GDM1 (cell line): Measurements from ENCODE around the gene P2RY6.
A peak's percentile ranks its signal among the peaks of the same experiment; 100 is the strongest.

ENCODE experiments used
- DNase-seq: peaks from one replicate; lab custom pipeline; 2025; lab: John Stamatoyannopoulos, UW

Gene P2RY6

DNA sequence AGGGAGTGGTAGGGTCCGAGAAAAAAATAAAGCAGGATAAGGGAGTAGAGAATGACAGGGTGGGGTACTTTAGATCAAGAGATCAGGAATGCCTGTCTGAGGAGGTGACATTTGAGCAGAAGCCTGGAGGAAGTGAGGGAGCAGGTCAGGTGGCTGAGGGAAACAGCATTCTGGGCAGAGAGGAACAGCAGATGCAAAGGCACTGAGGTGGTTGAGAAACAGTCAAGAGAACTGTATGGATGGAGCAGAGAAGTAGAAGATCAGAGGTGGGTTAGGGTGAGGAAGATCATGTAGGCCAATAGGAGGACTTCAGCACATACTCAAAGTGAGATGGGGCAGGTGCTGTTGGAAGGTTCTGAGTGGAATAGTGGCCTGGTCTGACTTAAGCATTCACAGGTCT is 44.3 kb downstream of the P2RY6 start:
- no peak for DNase-seq

DNA sequence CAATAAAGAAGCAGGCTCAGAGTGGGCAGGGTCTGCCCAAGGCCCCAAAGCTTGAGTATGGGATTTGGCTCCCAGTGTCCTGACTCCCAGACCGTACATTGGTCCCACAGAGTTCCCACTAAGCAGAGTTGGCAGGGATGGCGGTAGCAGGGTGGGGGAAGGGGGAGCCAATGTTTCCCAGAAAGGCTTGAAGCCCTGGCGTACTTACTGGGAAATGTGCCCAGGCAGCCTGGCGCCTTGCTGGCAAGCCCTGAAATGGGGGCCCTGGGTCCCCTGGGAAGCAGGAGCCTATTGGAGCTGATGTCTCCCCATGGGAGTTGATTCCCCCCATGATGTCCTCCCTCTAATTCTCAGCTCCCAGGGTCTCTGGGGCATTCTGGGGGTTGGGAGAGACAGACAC is 45.2 kb downstream of the P2RY6 start:
- no peak for DNase-seq

DNA sequence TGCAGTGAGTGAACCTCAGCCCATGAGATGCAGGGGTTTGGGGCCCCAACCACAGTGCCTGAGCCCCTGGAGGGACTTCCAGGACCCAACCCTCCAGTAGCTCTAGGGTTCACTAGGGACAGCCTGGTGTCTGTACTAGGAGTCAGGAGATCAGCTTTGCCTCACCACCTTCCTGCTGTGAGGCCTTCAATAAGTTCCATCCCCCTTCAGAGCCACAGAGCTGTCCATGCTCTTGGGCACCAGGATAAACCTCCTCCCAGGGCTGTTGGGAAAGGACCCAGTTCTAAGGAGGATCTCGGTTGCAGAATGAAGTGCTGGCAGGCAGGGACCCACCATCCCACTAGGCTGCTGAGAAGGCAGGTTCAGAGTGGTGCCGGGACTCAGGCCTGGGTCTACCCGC is 45.7 kb downstream of the P2RY6 start:
- DNase-seq, result no peak

DNA sequence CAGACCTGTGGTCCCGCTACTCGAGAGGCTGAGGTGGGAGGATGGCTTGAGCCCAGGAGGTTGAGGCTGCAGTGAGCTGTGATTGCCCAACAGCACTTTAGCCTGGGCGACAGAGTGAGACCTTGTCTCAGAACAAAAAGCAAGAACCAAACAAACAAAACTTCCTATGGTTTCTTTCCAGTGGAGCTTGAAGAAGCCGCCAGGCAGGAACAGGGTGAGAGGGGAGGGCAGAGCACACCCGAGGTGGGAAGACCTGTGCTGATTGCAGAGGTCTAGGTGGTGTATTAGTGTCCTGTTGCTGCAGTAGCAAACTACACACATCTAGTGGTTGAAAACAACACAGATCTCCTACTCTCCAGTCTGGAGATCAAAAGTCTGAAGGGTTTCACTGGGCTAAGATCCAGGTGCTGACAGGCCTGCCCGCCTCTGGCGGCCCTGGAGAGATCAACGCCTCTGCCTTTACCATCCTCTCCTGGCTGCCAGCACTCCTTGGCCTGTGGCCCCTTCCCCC is 46.4 kb downstream of the P2RY6 start:
- no peak for DNase-seq

DNA sequence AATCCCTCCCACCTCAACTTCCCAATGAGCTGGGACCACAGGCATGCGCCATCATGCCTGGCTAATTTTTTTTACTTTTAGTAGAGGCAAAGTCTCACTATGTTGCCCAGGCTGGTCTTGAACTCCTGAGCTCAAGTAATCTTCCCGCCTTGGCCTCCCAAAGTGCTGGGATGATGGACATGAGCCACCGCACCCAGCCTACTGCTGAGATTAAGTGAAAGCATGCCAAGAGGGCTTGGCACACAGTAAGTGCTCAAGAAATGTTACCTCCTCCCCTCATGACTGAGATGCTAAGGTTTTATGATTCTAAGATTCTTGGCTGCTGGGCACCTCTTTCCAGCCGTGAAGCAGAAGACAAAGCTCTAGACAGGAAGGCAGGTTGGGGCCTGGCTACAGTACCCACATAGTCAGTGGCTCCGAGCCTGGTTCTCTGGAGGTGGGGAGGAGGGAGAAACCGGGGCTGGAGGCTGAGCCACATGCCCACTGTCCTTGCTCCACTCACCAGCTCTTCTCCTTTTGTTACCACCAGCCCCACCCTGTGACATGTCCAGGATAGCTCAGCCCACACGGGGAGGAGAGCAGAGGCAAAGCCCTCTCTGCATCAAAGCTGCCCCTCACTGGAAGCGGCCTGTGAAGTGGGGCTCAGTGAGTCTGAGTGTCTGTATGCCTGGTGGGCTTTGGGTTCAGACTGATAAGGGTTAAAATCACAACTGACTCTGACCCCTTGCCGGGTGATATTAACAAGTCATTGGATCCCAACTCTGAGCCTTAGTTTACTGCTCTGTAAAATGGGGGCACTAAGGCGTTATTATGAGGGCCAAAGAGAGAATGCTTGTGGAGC is 48.8 kb downstream of the P2RY6 start:
- no peak for DNase-seq

DNA sequence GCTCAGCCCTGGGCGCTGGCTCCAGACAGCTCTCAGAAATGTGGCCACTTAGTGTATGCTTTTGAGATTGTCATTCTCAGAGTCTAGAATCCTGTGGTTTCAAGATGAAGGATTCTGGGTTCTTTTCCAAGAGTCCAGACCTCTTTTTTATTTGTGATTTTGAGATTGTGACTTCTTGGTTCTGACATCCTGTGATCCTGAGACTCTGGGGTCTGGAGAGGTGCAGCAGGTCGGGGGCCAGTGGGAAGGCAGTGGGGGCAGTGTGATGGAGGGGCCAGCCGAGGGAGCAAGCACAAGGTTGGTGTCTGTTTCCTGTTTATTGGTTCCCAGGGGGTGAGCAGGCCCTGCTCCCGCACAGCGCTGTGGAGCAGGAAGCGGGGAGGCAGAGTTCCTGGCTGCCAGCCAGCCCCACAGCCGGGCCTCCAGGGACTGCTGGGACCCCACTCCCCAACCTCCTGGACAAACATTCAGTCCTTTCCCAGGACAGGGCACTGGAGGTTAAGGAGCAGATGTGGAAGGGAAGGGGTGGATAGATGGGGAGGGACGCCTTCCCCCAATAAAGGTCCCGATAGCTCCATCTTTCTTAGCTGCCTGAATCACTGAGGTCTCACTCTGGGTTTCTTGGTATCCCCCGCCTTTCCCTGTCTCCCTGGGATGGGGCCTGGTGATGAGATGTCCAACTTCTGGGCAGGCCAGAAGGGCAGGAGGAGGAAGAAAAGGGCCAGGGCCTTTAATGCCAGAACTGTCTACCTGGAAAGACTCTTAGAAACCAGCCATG is 49.7 kb downstream of the P2RY6 start:
- DNase-seq, result peak; percentile 51

DNA sequence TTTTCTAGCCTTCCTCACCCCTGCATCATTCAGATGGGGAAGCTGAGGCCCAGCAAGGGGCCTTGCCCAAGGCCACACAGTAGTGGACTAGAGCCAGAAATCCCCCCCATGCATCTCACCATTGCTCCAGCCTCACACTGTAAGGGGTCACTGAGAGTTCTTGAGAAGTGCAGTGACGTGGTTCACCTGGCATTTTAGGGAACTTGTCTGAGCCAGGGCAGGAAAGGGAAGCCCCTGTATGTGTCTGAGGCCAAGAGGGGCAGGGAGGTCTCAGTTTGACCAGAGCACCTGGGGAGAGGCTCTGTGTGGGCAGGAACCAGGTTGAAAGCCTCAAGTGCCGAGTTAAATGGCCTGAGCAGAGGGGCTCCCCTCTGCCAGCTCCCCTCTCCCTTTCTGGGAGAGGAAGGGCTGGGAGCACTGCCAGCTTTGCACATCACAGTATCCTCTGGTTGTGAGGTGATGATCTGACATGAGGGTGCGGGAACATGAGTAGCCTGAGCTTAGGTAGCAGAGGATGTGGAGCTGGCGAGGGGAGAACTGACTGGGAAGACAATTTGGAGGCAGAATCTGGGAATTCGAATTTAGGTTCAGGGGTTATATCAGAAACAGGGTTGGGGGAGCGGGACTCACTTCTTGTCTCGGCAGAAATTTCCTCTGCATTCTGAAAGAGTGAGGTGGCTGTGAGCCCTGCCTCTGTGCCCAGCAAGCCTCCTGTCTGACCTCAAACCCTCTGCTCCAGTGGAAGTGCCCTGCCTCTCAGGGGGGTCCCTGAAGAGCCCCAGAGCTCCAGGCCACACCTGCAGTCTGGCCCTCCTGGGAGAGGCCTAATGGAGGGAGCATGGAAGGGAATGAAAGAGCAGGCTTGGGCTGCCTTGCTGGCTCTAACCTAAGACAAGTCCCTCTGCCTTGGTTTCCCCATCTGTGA is 50.5 kb downstream of the P2RY6 start:
- DNase-seq, result peak; percentile 37

DNA sequence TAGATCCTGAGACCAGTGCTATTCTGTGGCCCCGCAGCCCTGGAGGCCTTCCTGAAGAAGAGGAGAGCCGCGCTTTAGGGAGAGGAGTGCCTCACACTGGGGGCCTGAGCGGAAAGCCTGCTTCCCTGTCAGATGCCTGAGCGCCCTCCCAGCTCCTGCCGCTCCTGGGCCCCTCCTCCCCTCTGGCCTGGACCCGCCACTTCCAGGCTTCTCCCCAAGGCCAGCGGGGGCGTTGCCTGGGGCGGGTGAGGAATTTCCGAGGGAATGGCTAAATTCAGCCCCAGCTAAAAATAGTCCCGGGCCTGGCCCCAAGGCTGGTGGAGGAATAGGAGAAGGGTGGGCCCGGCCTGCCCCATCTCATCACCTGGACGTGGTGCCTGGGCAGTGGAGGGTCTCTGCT is 51.3 kb downstream of the P2RY6 start:
- DNase-seq, result no peak

DNA sequence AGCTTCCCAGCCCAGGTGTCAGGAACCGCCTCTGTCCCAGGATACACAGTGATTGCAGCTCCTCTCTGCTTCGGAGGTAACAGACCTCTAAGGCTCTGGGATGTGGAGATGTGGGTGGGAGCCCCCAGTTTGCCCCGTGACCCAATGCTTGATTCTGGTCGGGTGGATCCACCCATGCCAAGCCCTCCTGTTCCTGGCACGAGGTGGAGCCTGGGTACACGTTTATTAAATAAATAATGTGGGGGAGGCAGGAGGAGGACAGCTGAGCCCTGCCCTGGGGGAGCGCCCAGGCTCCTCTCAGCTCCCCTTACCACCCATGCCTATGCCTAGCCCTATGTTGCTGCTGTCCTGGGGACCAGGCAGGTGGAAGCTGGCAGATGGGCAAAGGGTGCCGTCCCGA is 52.0 kb downstream of the P2RY6 start:
- DNase-seq, result no peak

DNA sequence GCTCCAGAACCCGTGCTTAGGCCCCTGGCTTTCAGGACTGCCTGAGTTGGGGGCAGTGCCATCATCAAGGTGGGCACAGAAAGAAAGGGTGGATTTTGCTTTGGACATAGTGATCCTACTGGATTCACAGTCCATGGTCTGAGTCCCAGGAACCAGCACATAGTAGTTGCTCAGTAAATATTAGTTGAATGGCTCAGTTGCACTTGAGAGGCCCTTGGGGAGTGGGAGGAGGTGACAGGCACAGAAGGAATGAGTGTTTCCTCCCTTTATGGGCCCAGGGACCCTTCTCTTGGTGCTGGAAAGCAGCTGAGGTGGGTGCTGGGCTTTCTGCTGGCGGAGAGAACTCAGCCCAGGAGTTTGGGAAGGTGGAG is 52.5 kb downstream of the P2RY6 start:
- DNase-seq, result no peak

DNA sequence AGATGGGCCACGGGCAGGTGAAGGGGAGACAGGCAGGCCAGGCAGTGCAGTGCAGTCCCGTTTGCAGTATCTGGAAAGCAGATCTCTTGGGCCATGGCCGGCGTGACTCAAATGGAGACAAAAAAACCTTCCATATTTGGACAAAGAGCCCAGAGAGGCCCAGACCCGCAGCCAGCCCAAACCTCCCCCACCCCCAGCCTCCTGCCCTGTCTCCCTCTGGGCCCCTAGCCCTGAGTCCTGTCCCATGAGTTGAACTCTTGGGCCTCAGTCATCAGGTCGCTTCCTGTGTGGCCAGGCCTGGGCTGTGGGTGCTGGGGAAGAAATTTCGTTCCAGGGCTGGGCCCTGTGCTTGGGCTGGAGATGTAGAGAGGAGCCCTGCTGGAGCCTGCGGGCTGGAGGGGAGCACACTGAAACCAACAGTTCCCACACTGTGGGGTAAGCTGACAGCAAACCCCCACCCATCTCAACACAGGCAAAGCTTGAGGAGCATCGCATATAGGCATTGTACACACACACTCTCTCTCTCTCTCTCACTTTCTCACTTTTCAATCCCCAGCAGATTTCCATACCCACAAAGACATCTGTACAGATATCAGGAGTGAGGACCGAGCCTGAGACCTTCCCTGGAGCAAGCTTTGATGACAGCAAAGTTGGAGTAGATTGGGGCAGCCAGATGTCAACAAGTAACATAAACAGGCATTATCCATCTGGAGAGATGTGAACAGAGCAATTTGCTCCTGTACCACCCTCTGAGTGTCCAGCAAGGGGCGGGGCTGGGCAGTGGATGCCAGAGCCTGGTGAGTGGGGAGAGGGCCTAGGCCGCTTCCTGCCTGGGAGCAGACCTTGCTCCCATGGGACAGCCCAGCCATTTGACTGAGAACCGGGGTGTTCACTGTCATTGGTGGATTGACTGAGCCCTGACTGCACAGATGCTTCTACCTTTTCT is 53.2 kb downstream of the P2RY6 start:
- no peak for DNase-seq

DNA sequence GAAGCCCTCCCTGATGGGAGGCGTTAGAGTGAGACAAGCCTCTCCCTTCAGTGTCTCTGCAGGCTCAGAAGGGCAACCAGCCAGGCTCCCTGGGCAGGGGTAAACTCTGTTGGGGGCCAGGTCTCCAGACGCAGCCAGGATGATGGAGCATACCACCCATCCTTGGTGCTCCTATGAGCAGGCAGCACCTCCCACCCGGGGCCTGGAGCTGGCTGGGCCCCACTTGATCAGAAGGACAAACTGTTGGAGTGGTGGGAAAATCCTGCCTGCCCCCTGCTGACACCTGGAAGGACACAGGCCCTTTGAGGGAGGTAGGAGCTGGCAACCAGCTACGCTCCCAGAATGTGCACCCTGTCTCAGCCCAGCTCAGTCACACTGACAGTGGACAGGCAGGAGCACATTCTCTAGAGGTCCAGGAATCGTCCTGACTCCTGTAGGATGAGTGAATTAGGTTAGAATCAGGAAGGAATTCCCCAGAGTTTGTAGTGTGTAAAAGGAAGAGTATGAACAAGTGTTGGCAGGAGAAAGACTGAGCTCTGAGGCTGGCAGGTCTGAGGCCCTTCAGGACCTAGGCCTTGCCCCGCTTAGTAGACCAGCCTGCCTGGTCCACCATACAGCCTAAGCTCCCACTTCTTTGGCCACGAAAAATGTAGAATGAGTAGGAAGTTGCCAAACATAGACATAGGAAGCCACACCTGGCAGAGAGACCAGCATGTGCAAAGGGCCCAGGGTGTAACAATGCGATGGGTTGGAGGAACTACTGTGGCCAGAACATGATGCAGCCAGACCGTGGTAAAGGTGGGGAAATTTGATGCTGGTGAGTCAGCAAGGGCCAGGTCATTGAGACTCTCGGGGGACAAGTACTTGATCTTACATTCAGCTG is 55.0 kb downstream of the P2RY6 start:
- no peak for DNase-seq

DNA sequence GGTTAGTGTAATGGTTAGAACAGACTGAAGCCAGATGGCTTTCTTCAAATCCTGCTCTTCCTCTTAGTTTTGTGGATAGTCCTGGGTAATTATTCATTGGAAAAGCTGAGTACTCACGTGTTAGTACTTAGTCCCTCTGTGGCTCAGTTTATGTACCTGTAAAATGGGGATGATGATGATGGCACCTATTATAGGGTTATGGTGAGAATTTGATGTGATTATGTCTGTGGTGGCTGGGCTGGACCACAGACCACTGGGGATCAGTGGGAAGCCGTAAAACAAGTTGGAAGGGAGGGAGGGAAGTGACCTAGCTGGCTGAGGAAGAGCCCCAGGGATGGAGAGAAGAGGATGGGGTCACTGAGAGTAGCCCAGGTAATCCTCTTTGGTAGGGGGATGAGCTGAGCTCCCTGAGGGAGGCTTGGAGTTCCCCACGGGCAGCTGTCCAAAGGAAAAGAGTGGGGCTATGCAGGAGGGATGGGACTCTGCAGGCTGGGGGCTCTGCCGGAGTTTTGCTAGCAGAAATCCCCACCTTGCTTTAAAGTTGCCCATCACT is 55.8 kb downstream of the P2RY6 start:
- DNase-seq, result no peak

DNA sequence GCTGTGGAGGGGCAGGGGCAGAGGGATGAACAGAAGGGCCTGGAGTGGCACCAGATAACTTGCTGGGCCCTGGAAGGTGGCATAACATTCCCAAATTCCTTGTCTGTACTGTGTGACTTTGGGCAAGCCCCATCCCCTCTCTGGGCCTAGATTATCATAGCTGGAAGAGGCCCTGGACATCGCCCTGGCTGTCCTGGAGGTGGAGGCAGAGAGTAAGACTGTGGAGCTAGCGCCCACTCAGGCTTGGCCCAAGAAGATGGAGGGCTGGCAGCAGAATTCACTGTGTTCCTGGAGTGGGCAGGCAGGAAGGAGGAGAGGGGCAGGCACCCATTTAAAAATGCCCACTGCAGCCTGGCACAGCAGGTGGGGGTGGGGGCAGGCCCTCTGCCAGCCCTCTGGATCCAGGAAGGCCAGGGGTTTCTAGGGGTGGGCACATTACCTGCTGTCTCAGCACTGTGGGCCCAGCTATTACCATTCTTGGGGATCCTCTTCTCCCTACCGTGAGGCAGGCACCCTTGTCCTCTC is 58.5 kb downstream of the P2RY6 start:
- no peak for DNase-seq

DNA sequence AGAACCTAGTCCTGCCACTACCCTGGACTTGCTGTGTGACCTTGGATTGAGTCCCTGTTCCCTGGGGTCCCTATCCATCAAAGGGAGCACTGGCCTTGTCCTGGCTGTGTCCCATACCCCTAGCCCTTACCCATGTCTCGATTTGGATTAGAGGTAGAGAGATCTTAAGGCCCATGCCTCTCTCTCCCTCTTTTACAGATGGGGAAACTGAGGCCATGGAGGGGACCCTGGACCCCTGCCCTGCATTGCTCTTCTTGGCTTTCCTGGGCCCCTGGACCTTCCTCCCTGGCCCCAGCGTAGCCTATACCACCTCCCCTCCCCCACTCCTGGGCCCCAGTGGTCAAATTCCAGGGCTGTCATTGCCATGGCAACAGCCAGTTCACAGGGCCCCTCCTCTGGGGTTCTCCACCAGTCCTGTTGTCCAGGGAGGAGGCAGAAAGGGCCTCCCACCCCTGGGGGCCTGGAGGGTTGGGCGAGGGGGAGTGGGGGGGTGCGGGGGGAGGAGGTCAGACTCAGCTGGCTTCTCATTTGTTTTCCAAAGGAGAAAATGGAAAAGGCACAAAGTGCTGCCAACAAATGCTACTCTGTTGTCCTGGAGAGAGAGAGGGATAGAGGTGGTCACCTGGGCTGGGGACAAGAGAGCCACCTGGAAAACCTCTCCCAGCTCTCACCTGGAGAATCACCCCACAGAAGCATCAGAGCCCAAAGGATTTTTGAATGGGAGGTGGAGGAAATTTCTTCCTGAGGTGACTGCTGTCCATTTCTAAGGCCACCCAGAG is 59.2 kb downstream of the P2RY6 start:
- DNase-seq, result no peak

DNA sequence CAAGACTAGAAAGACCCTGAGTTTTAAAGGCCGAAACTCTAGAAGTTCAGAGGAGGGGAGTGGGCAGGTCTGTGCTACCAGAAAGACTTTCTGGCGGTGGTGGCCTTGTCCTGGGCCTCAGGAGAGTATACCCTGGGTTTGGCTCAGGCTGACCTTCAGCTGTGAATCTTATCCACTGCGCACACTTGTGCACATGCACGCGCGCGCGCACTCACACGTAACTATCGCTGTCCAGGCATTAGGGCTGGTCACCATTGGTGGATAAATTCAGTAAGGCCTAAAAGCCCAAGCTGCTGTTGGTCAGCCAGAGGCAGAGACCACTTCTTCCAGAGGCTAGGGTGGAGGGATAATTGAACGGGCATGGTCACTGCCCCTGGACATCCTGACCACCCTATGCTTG is 61.0 kb downstream of the P2RY6 start:
- no peak for DNase-seq

DNA sequence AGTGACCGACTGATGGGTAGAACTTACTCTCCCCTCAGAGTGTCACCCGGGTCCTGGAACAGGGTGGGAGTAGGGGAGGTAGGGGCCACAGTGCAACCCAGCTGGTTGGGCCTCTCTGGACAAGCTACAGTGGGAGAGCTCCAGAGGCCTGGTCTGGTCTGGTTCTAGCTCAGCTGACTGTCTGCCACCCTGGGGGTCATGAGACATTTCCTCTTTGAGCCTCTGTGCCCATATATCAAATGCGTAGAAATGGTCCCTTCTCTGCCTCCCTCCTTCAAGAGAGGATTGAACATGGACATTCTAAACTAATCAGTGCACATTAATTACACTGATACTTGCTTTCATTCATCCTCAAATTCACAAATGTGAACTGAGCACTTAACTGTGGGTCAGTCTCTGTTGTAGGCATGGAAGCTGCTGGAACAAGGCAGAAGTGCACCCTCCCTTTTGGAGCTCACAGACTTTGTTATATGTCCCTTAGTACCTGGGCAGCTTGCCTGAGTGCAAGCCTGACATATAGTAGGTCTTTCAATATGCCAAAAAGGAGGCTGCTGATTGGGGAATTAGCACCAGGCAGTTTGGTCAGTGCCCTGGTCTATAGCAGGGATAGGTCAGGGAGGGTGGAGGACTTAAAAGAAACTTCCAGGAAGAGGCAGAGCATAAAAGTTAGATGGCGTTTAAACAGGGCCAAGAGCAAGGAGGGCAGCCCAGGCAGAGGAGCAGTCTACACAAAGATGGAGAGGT is 61.7 kb downstream of the P2RY6 start:
- no peak for DNase-seq
